ENCODE measurements around the gene MPPED1.

Gene MPPED1

GRCh38 chr22:43436868-43437267 lies 25.1 kb downstream of the MPPED1 start:
- DNase-seq (no peak), ATAC-seq (replicated peaks) (no peak)
- peaks cover 11 to 14% of the 10 kb centered on the region in 2 donors for H3K27me3 Mint-ChIP-seq
- H3K36me3 Mint-ChIP-seq = no peaks in the 10 kb centered on the region
- no peaks in the 10 kb centered on the region for H3K9me3 Mint-ChIP-seq
- H3K4me3 Mint-ChIP-seq = no peak overlapping the region
- no peaks in the 10 kb centered on the region for H3K4me1 Mint-ChIP-seq
- no peak overlapping the region for H3K27ac Mint-ChIP-seq

GRCh38 chr22:43437871-43438475 lies 26.2 kb downstream of the MPPED1 start:
- Mint-ChIP-seq H3K36me3 (no peaks in the 10 kb centered on the region), H3K4me1 (no peaks in the 10 kb centered on the region), H3K4me3 (no peak overlapping the region), H3K9me3 (no peaks in the 10 kb centered on the region), H3K27me3 (peaks cover 7 to 18% of the 10 kb centered on the region in 2 donors), H3K27ac (no peak overlapping the region)
- no peak for ATAC-seq (replicated peaks)
- DNase-seq = no peak

GRCh38 chr22:43438666-43439347 lies 27.0 kb downstream of the MPPED1 start:
- Mint-ChIP-seq H3K27ac (no peak overlapping the region), H3K36me3 (no peaks in the 10 kb centered on the region), H3K9me3 (no peaks in the 10 kb centered on the region), H3K4me1 (no peaks in the 10 kb centered on the region), H3K4me3 (no peak overlapping the region), H3K27me3 (peaks cover 7 to 21% of the 10 kb centered on the region in 2 donors)
- no peak for ATAC-seq (replicated peaks)
- no peak for DNase-seq

- ATAC-seq (replicated peaks) (no peak), DNase-seq (no peak)
- no peak overlapping the region for H3K4me3 Mint-ChIP-seq
- no peaks in the 10 kb centered on the region for H3K36me3 Mint-ChIP-seq
- peaks cover 7 to 21% of the 10 kb centered on the region in 2 donors for H3K27me3 Mint-ChIP-seq
- H3K4me1 Mint-ChIP-seq = no peaks in the 10 kb centered on the region
- no peak overlapping the region for H3K27ac Mint-ChIP-seq
- no peaks in the 10 kb centered on the region for H3K9me3 Mint-ChIP-seq
These were observed 27.7 kb downstream of the MPPED1 start for GRCh38 chr22:43439368-43440103.

- no peak overlapping the region for H3K4me3 Mint-ChIP-seq
- no peak for ATAC-seq (replicated peaks)
- DNase-seq = no peak
- H3K27me3 Mint-ChIP-seq = peaks cover 7 to 19% of the 10 kb centered on the region in 2 donors
- H3K9me3 Mint-ChIP-seq = no peaks in the 10 kb centered on the region
- H3K4me1 Mint-ChIP-seq = no peaks in the 10 kb centered on the region
- no peak overlapping the region for H3K27ac Mint-ChIP-seq
- no peaks in the 10 kb centered on the region for H3K36me3 Mint-ChIP-seq
These were observed 28.2 kb downstream of the MPPED1 start for GRCh38 chr22:43440104-43440387.

- H3K36me3 Mint-ChIP-seq = no peaks in the 10 kb centered on the region
- no peaks in the 10 kb centered on the region for H3K4me1 Mint-ChIP-seq
- H3K27me3 Mint-ChIP-seq = peaks cover 3 to 14% of the 10 kb centered on the region in 2 donors
These were observed 28.7 kb downstream of the MPPED1 start for GRCh38 chr22:43440556-43440955.

GRCh38 chr22:43441216-43441615 lies 29.4 kb downstream of the MPPED1 start:
- ATAC-seq (replicated peaks) = no peak
- no peak overlapping the region for H3K4me3 Mint-ChIP-seq
- H3K9me3 Mint-ChIP-seq = no peaks in the 10 kb centered on the region
- no peaks in the 10 kb centered on the region for H3K36me3 Mint-ChIP-seq
- no peak for DNase-seq
- peaks cover 6 to 14% of the 10 kb centered on the region in 2 donors for H3K27me3 Mint-ChIP-seq
- H3K27ac Mint-ChIP-seq = no peak overlapping the region
- no peaks in the 10 kb centered on the region for H3K4me1 Mint-ChIP-seq

More at GRCh38 chr22:43440556-43440955, 28.7 kb downstream of the MPPED1 start:
- Mint-ChIP-seq H3K9me3 (no peaks in the 10 kb centered on the region), H3K4me3 (no peak overlapping the region), H3K27ac (no peak overlapping the region)
- ATAC-seq (replicated peaks) (no peak), DNase-seq (no peak)

- Mint-ChIP-seq H3K9me3 (no peaks in the 10 kb centered on the region), H3K4me3 (no peak overlapping the region), H3K4me1 (peaks cover 0 to under 1% of the 10 kb centered on the region in 2 donors), H3K36me3 (no peaks in the 10 kb centered on the region), H3K27me3 (peaks cover 8 to 14% of the 10 kb centered on the region in 2 donors), H3K27ac (no peak overlapping the region)
- DNase-seq = no peak
- no peak for ATAC-seq (replicated peaks)
These were observed 29.9 kb downstream of the MPPED1 start for GRCh38 chr22:43441751-43442150.

- Mint-ChIP-seq H3K27ac (no peak overlapping the region), H3K27me3 (peaks cover 8 to 14% of the 10 kb centered on the region in 2 donors), H3K4me1 (peaks cover 0 to 2% of the 10 kb centered on the region in 2 donors), H3K4me3 (no peak overlapping the region), H3K9me3 (no peaks in the 10 kb centered on the region), H3K36me3 (no peaks in the 10 kb centered on the region)
- DNase-seq = no peak
- no peak for ATAC-seq (replicated peaks)
These were observed 30.8 kb downstream of the MPPED1 start for GRCh38 chr22:43442386-43443151.

GRCh38 chr22:43443152-43443471 lies 31.3 kb downstream of the MPPED1 start:
- Mint-ChIP-seq H3K4me3 (no peak overlapping the region), H3K27me3 (peaks cover 8 to 14% of the 10 kb centered on the region in 2 donors), H3K4me1 (peaks cover 0 to 2% of the 10 kb centered on the region in 2 donors), H3K36me3 (no peaks in the 10 kb centered on the region), H3K9me3 (no peaks in the 10 kb centered on the region), H3K27ac (no peak overlapping the region)
- no peak for ATAC-seq (replicated peaks)
- DNase-seq = no peak

GRCh38 chr22:43446037-43446803 lies 34.4 kb downstream of the MPPED1 start:
- no peak for ATAC-seq (replicated peaks)
- no peak for DNase-seq
- Mint-ChIP-seq H3K9me3 (peaks cover 0 to 1% of the 10 kb centered on the region in 2 donors), H3K27me3 (peaks cover 19 to 26% of the 10 kb centered on the region in 2 donors), H3K27ac (no peak overlapping the region), H3K36me3 (no peaks in the 10 kb centered on the region), H3K4me3 (no peak overlapping the region), H3K4me1 (peaks cover 0 to 2% of the 10 kb centered on the region in 2 donors)

- DNase-seq = no peak
- Mint-ChIP-seq H3K27ac (no peak overlapping the region), H3K36me3 (no peaks in the 10 kb centered on the region), H3K27me3 (peaks cover 24 to 30% of the 10 kb centered on the region in 2 donors), H3K4me1 (peaks cover 0 to 2% of the 10 kb centered on the region in 2 donors), H3K4me3 (no peak overlapping the region), H3K9me3 (peaks cover 0 to 1% of the 10 kb centered on the region in 2 donors)
- no peak for ATAC-seq (replicated peaks)
These were observed 35.1 kb downstream of the MPPED1 start for GRCh38 chr22:43446916-43447315.

GRCh38 chr22:43447380-43447779 lies 35.6 kb downstream of the MPPED1 start:
- ATAC-seq (replicated peaks) (no peak), DNase-seq (no peak)
- Mint-ChIP-seq H3K36me3 (no peaks in the 10 kb centered on the region), H3K4me1 (peaks cover 0 to 2% of the 10 kb centered on the region in 2 donors), H3K27me3 (peaks cover 24 to 30% of the 10 kb centered on the region in 2 donors), H3K9me3 (peaks cover 0 to 1% of the 10 kb centered on the region in 2 donors), H3K4me3 (no peak overlapping the region), H3K27ac (no peak overlapping the region)

GRCh38 chr22:43448048-43448447 lies 36.2 kb downstream of the MPPED1 start:
- H3K9me3 Mint-ChIP-seq = peaks cover 0 to 1% of the 10 kb centered on the region in 2 donors
- no peak overlapping the region for H3K27ac Mint-ChIP-seq
- H3K27me3 Mint-ChIP-seq = peaks cover 21 to 26% of the 10 kb centered on the region in 2 donors
- DNase-seq (no peak), ATAC-seq (replicated peaks) (no peak)
- H3K4me3 Mint-ChIP-seq = no peak overlapping the region
- H3K4me1 Mint-ChIP-seq = peaks cover 0 to 2% of the 10 kb centered on the region in 2 donors
- H3K36me3 Mint-ChIP-seq = no peaks in the 10 kb centered on the region

Data from stimulated activated naive B cell treated with anti-CD40 and anti-IgM and Interleukin-4, amounts not matched to agents 10 μg/mL and 1 μg/mL and 100 μg/mL, for 72 hours (primary cell).